Neuronal stem cell (in vitro differentiated cells): ENCODE results near the gene PLEK2.
A peak's percentile ranks its signal among the peaks of the same experiment; 100 is the strongest.

Experiments
- DNase-seq: peaks from one replicate; pipeline ENCODE4 v3.0.0-alpha.2; 2013; ENCODE audit warnings: low spot score
- H2AFZ ChIP-seq: one replicate; pipeline ENCODE4 v1.6.1; 2013; ENCODE audit warnings: mild to moderate bottlenecking, low read length, inconsistent platforms
- H2AK5ac ChIP-seq: 2 replicates; pipeline ENCODE4 v1.6.1; 2013; ENCODE audit warnings: low read depth, mild to moderate bottlenecking, inconsistent platforms, low read length, moderate library complexity, mixed read lengths
- H2BK120ac ChIP-seq: 2 replicates; pipeline ENCODE4 v1.6.1; 2013; ENCODE audit warnings: low read depth, mild to moderate bottlenecking, inconsistent platforms, low read length, moderate library complexity, mixed read lengths
- H2BK12ac ChIP-seq: one replicate; pipeline ENCODE4 v1.6.1; 2013; ENCODE audit warnings: low read length, inconsistent platforms
- H2BK15ac ChIP-seq: 2 replicates; pipeline ENCODE4 v1.6.1; 2013; ENCODE audit warnings: mild to moderate bottlenecking, low read length, inconsistent platforms, mixed read lengths
- H2BK5ac ChIP-seq: one replicate; pipeline ENCODE4 v1.6.1; 2013; ENCODE audit warnings: inconsistent platforms, mild to moderate bottlenecking, low read length, moderate library complexity
- H3K14ac ChIP-seq: one replicate; pipeline ENCODE4 v1.6.1; 2013; ENCODE audit warnings: low read length, inconsistent platforms
- H3K18ac ChIP-seq: 2 replicates; pipeline ENCODE4 v1.6.1; 2013; ENCODE audit warnings: low read length, inconsistent platforms
- H3K23ac ChIP-seq: 2 replicates; pipeline ENCODE4 v1.6.1; 2013; ENCODE audit warnings: low read depth, mild to moderate bottlenecking, mixed read lengths, low read length, inconsistent platforms; ENCODE audit not compliant: poor library complexity
- H3K27ac ChIP-seq: replicated peaks from 3 replicates; pipeline ENCODE4 v1.5.1; 2013; ENCODE audit warnings: low read length, inconsistent platforms
- H3K27me3 ChIP-seq, 3 experiments: 2 replicates each; pipeline ENCODE4 v1.6.1; 2013; ENCODE audit warnings: low read length in 3 of 3, mild to moderate bottlenecking in 2 of 3, inconsistent platforms in 1 of 3, low read depth in 1 of 3, mixed read lengths in 1 of 3, moderate library complexity in 1 of 3; ENCODE audit not compliant: control insufficient read depth in 3 of 3, insufficient read depth in 3 of 3
- H3K36me3 ChIP-seq, 2 donors: replicated peaks in 1 of 2; 2 replicates each; pipeline ENCODE4 v1.6.1; 2013; ENCODE audit warnings: low read length in 2 of 2; ENCODE audit not compliant: control insufficient read depth in 2 of 2, insufficient read depth in 2 of 2
- H3K4ac ChIP-seq: 2 replicates; pipeline ENCODE4 v1.6.1; 2013; ENCODE audit warnings: inconsistent platforms, mild to moderate bottlenecking, low read length, moderate library complexity
- H3K4me1 ChIP-seq, 2 donors: 1 replicate in 1 of 2; 2 replicates in 1 of 2; pipeline ENCODE4 v1.6.1; 2013; ENCODE audit warnings: low read length in 2 of 2, low read depth in 1 of 2; ENCODE audit not compliant: control insufficient read depth in 2 of 2, insufficient read depth in 1 of 2
- H3K4me2 ChIP-seq: one replicate; pipeline ENCODE4 v1.6.1; 2013; ENCODE audit warnings: mild to moderate bottlenecking, low read length, inconsistent platforms; ENCODE audit not compliant: insufficient read depth, poor library complexity, severe bottlenecking
- H3K4me3 ChIP-seq, 2 donors: 2 replicates each; pipeline ENCODE4 v1.5.1; 2013; ENCODE audit warnings: low read length in 2 of 2, mild to moderate bottlenecking in 2 of 2, inconsistent platforms in 1 of 2, moderate library complexity in 1 of 2
- H3K79me1 ChIP-seq: one replicate; pipeline ENCODE4 v1.6.1; 2013; ENCODE audit warnings: low read depth, mild to moderate bottlenecking, inconsistent platforms, low read length, moderate library complexity
- H3K9ac ChIP-seq: one replicate; pipeline ENCODE4 v1.6.1; 2013; ENCODE audit warnings: mild to moderate bottlenecking, low read depth, low read length, inconsistent platforms; ENCODE audit not compliant: poor library complexity
- H3K9me3 ChIP-seq, 2 donors: replicated peaks in 1 of 2; 2 replicates each; pipeline versions ENCODE3 to v1.6.1; 2013; ENCODE audit warnings: low read length in 2 of 2, mild to moderate bottlenecking in 2 of 2, inconsistent platforms in 1 of 2, low read depth in 1 of 2, mixed read lengths in 1 of 2, moderate library complexity in 1 of 2; ENCODE audit not compliant: control insufficient read depth in 2 of 2, insufficient read depth in 1 of 2
- H4K8ac ChIP-seq: one replicate; pipeline ENCODE4 v1.6.1; 2013; ENCODE audit warnings: low read depth, mild to moderate bottlenecking, inconsistent platforms, low read length, moderate library complexity
- H4K91ac ChIP-seq: one replicate; pipeline ENCODE4 v1.6.1; 2013; ENCODE audit warnings: low read length, low read depth, mild to moderate bottlenecking, inconsistent platforms; ENCODE audit not compliant: poor library complexity
- WGBS, 2 donors: extraction: QIAGEN DNeasy Blood & Tissue Kit; methylation state at CpG; one replicate each; pipeline ENCODE4 v1.1.7; 2013; ENCODE audit warnings: missing lambda C conversion rate in 2 of 2, mixed read lengths in 1 of 2; ENCODE audit not compliant: insufficient read length in 2 of 2, insufficient replicate concordance in 1 of 2; ENCODE audit errors: extremely low coverage in 2 of 2; 5-methylcytosine and 5-hydroxymethylcytosine counted together

PLEK2 gene

GRCh38 chr14:67357186-67357968 lies 54.6 kb downstream of the PLEK2 start:
- no peak overlapping the region for H4K91ac ChIP-seq
- H3K4me1 ChIP-seq, result peaks cover 4 to 17% of the 10 kb centered on the region in 2 donors
- no peak overlapping the region for H2AFZ ChIP-seq
- H2BK120ac ChIP-seq, result no peak overlapping the region
- H2AK5ac ChIP-seq, result no peak overlapping the region
- H3K36me3 ChIP-seq, result peaks cover 0 to 37% of the 10 kb centered on the region in 2 donors
- no peak overlapping the region for H2BK5ac ChIP-seq
- H3K9me3 ChIP-seq, result no peaks in the 10 kb centered on the region
- H3K27ac ChIP-seq, result no peak overlapping the region
- H3K4me3 ChIP-seq, result peak overlapping the region in 1 of 2 donors; percentile 62
- H3K79me1 ChIP-seq, result peaks cover 2% of the 10 kb centered on the region
- H2BK12ac ChIP-seq, result no peak overlapping the region
- no peak overlapping the region for H3K9ac ChIP-seq
- H2BK15ac ChIP-seq, result no peak overlapping the region
- no peak overlapping the region for H4K8ac ChIP-seq
- no CpG with 5 or more reads among the region's 4 CpGs for WGBS, 2 donors
- DNase-seq, result no peak
- no peak overlapping the region for H3K4ac ChIP-seq
- no peak overlapping the region for H3K14ac ChIP-seq
- no peak overlapping the region for H3K4me2 ChIP-seq
- H3K23ac ChIP-seq, result no peak overlapping the region
- H3K27me3 ChIP-seq, result no peaks in the 10 kb centered on the region
- no peak overlapping the region for H3K18ac ChIP-seq

GRCh38 chr14:67352055-67352454 lies 59.9 kb downstream of the PLEK2 start:
- Histone ChIP-seq H3K4me1 (no peaks in the 10 kb centered on the region), H3K14ac (no peak overlapping the region), H2AK5ac (no peak overlapping the region), H2BK120ac (no peak overlapping the region), H3K27ac (no peak overlapping the region), H2BK12ac (no peak overlapping the region), H4K8ac (no peak overlapping the region), H2AFZ (no peak overlapping the region), H3K36me3 (peaks cover 3 to 75% of the 10 kb centered on the region in 2 donors), H3K27me3 (no peaks in the 10 kb centered on the region), H3K4me2 (no peak overlapping the region), H3K18ac (no peak overlapping the region), H3K23ac (no peak overlapping the region), H4K91ac (no peak overlapping the region), H2BK5ac (no peak overlapping the region), H3K9ac (no peak overlapping the region), H2BK15ac (no peak overlapping the region), H3K79me1 (no peaks in the 10 kb centered on the region), H3K9me3 (no peaks in the 10 kb centered on the region), H3K4ac (no peak overlapping the region), H3K4me3 (no peak overlapping the region)
- WGBS, 2 donors, result no CpG with 5 or more reads among the region's 5 CpGs
- DNase-seq, result no peak

- Histone ChIP-seq H3K4me3 (no peak overlapping the region), H2BK5ac (no peak overlapping the region), H2BK12ac (no peak overlapping the region), H4K91ac (no peak overlapping the region), H3K27me3 (no peaks in the 10 kb centered on the region), H4K8ac (no peak overlapping the region), H2BK15ac (no peak overlapping the region), H3K14ac (no peak overlapping the region), H3K4me1 (no peaks in the 10 kb centered on the region), H2AFZ (no peak overlapping the region), H3K27ac (no peak overlapping the region), H3K79me1 (no peaks in the 10 kb centered on the region), H2AK5ac (no peak overlapping the region), H3K4ac (no peak overlapping the region), H3K36me3 (peaks cover 7 to 85% of the 10 kb centered on the region in 2 donors), H3K4me2 (no peak overlapping the region), H2BK120ac (no peak overlapping the region), H3K9me3 (no peaks in the 10 kb centered on the region), H3K23ac (no peak overlapping the region), H3K18ac (no peak overlapping the region), H3K9ac (no peak overlapping the region)
- DNase-seq, result no peak
Measured at GRCh38 chr14:67345583-67345982, 66.4 kb downstream of the PLEK2 start.

- Histone ChIP-seq H2BK15ac (no peak overlapping the region), H2AFZ (no peak overlapping the region), H3K27ac (no peak overlapping the region), H3K4me2 (no peak overlapping the region), H3K79me1 (no peaks in the 10 kb centered on the region), H4K8ac (no peak overlapping the region), H3K9ac (no peak overlapping the region), H4K91ac (no peak overlapping the region), H2BK5ac (no peak overlapping the region), H3K9me3 (peaks cover 0 to 7% of the 10 kb centered on the region in 2 donors), H3K27me3 (no peaks in the 10 kb centered on the region), H3K14ac (no peak overlapping the region), H2BK12ac (no peak overlapping the region), H3K18ac (no peak overlapping the region), H3K4ac (no peak overlapping the region), H2AK5ac (no peak overlapping the region), H2BK120ac (no peak overlapping the region), H3K36me3 (peaks cover 7 to 81% of the 10 kb centered on the region in 2 donors), H3K4me3 (no peak overlapping the region), H3K4me1 (no peaks in the 10 kb centered on the region), H3K23ac (no peak overlapping the region)
- no peak for DNase-seq
- WGBS, 2 donors, result no CpG with 5 or more reads among the region's 4 CpGs
Measured at GRCh38 chr14:67343601-67344230, 68.2 kb downstream of the PLEK2 start.
